Subcutaneous abdominal adipose tissue (tissue), 5 donors: ENCODE results near the gene AKIRIN1.
"Not testable (repeated sequence)": the region's sequence is repeated elsewhere in the genome, so short reads cannot be mapped to it uniquely, and the experiment has no call there.

Experiments used
- H3K27ac ChIP-seq: one replicate; pipeline ENCODE4 v1.7.0; 2013; ENCODE audit warnings: low read depth, mild to moderate bottlenecking, inconsistent platforms, low read length, moderate library complexity
- H3K27me3 ChIP-seq, 5 donors: one replicate each; pipeline ENCODE4 v1.7.0; 2013; ENCODE audit warnings: low read length in 5 of 5, inconsistent platforms in 1 of 5; ENCODE audit not compliant: control insufficient read depth in 5 of 5, insufficient read depth in 4 of 5
- H3K36me3 ChIP-seq, 5 donors: one replicate each; pipeline ENCODE4 v1.7.0; 2013; ENCODE audit warnings: low read length in 5 of 5; ENCODE audit not compliant: control insufficient read depth in 5 of 5, insufficient read depth in 5 of 5
- H3K4me1 ChIP-seq, 5 donors: one replicate each; pipeline ENCODE4 v1.7.0; 2013; ENCODE audit warnings: low read length in 5 of 5, mild to moderate bottlenecking in 3 of 5, moderate library complexity in 1 of 5; ENCODE audit not compliant: control insufficient read depth in 5 of 5, insufficient read depth in 5 of 5
- H3K4me3 ChIP-seq, 5 donors: one replicate each; pipeline ENCODE4 v1.7.0; 2013; ENCODE audit warnings: low read length in 5 of 5, low read depth in 1 of 5
- H3K9ac ChIP-seq, 5 donors: one replicate each; pipeline ENCODE4 v1.7.0; 2013; ENCODE audit warnings: low read length in 5 of 5, mild to moderate bottlenecking in 4 of 5, moderate library complexity in 3 of 5
- H3K9me3 ChIP-seq, 5 donors: one replicate each; pipeline ENCODE4 v1.7.0; 2013; ENCODE audit warnings: low read length in 5 of 5; ENCODE audit not compliant: control insufficient read depth in 5 of 5
- donor health status: healthy.
- donor health status: healthy.
- donor health status: healthy.
- donor health status: healthy.
- donor health status: healthy.

AKIRIN1 gene

GRCh38 chr1:39014956-39015355 is 23.9 kb downstream of the AKIRIN1 start:
- not testable (repeated sequence) for H3K27me3 ChIP-seq, H3K9me3 ChIP-seq, H3K9ac ChIP-seq, H3K27ac ChIP-seq, H3K4me1 ChIP-seq, H3K4me3 ChIP-seq
- peaks cover 0 to 21% (median 11%) of the 10 kb centered on the region in 5 donors for H3K36me3 ChIP-seq

GRCh38 chr1:39016604-39017171 is 25.6 kb downstream of the AKIRIN1 start:
- Histone ChIP-seq H3K36me3 (peaks cover 0 to 13% (median 3%) of the 10 kb centered on the region in 5 donors), H3K27me3 (no peaks in the 10 kb centered on the region), H3K4me1 (no peaks in the 10 kb centered on the region), H3K4me3 (no peak overlapping the region), H3K9ac (no peak overlapping the region), H3K9me3 (no peaks in the 10 kb centered on the region), H3K27ac (no peak overlapping the region)

DNA sequence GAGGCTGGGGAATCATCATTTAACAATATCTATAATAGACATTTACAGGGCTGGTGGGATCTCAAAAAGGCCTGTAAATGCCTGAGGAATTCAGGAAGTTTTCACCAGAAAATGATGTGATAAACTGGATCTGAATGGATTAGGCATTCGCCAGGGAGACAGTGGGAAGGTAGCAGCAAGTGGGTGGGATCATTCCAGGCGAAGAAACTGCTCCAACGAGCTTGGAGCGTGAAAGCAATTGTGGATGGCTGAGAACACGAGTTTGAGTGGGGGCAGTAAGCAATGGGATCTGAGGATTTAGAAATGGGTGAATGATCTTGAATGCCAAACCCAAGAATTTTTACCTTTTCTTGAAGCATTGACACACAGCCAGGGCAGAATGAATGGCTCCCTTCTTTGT is 26.2 kb downstream of the AKIRIN1 start:
- H3K4me1 ChIP-seq: no peaks in the 10 kb centered on the region
- no peaks in the 10 kb centered on the region for H3K27me3 ChIP-seq
- H3K9me3 ChIP-seq: no peaks in the 10 kb centered on the region
- H3K27ac ChIP-seq: no peak overlapping the region
- no peak overlapping the region for H3K9ac ChIP-seq
- H3K36me3 ChIP-seq: peaks cover 0 to 8% (median 0%) of the 10 kb centered on the region in 5 donors
- H3K4me3 ChIP-seq: no peak overlapping the region

DNA sequence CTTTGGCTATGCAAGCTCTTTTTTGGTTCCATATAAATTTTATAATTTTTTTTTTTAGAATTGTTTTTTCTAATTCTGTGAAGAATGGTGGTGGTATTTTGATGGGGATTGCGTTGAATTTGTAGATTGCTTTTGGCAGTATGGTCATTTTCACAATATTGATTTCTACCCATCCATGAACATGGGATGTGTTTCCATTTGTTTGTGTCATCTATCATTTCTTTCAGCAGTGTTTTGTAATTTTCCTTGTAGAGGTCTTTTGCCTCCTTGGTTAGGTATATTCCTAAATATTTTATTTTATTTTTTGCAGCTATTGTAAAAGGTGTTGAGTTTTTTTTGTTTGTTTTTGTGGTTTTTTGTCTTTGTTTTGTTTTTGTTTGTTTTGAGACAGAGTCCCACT is 29.4 kb downstream of the AKIRIN1 start:
- H3K36me3 ChIP-seq, H3K4me1 ChIP-seq, H3K9ac ChIP-seq, H3K4me3 ChIP-seq, H3K27me3 ChIP-seq, H3K9me3 ChIP-seq, H3K27ac ChIP-seq: not testable (repeated sequence)

- no peak overlapping the region for H3K27ac ChIP-seq
- H3K9ac ChIP-seq: no peak overlapping the region
- H3K36me3 ChIP-seq: no peaks in the 10 kb centered on the region
- H3K4me3 ChIP-seq: no peak overlapping the region
- no peaks in the 10 kb centered on the region for H3K9me3 ChIP-seq
- no peaks in the 10 kb centered on the region for H3K27me3 ChIP-seq
- peaks cover 0 to 8% (median 5%) of the 10 kb centered on the region in 5 donors for H3K4me1 ChIP-seq
Observed at GRCh38 chr1:39021426-39021825, 30.4 kb downstream of the AKIRIN1 start.

DNA sequence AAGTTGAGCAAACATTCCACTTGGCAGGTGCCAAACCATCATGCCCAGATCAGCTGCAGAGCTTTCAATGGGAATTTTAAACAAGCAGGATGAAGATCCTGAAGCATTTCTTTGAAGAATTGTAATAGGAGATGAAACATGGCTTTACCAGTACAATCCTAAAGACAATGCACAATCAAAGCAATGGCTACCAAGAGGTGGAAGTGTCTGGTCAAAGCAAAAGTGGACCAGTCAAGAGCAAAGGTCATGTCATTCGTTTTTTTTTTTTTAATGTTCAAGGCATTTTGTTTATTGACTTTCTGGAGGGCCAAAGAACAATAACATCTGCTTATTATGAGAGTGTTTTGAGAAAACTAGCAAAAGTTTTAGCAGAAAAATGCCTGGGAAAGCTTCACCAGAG is 32.1 kb downstream of the AKIRIN1 start:
- H3K9me3 ChIP-seq: no peaks in the 10 kb centered on the region
- H3K27me3 ChIP-seq: no peaks in the 10 kb centered on the region
- H3K36me3 ChIP-seq: no peaks in the 10 kb centered on the region
- H3K27ac ChIP-seq: no peak overlapping the region
- no peak overlapping the region for H3K9ac ChIP-seq
- H3K4me1 ChIP-seq: peaks cover 0 to 16% (median 14%) of the 10 kb centered on the region in 5 donors
- no peak overlapping the region for H3K4me3 ChIP-seq

GRCh38 chr1:39026051-39026865 is 35.2 kb downstream of the AKIRIN1 start, which contains the start of gene NDUFS5:
Gene NDUFS5 (plus strand): TSS chr1:39026350. CDS start chr1:39028725, 2,375 bp downstream.
- H3K27me3 ChIP-seq: no peaks in the 10 kb centered on the region
- H3K9ac ChIP-seq: peak within 1 kb of the TSS; percentile 89 to 99 (median 93)
- peaks cover 0 to 16% (median 14%) of the 10 kb centered on the region in 5 donors for H3K4me1 ChIP-seq
- H3K27ac ChIP-seq: peak within 1 kb of the TSS; percentile 93
- H3K36me3 ChIP-seq: peaks cover 4 to 23% (median 14%) of the 10 kb centered on the region in 5 donors
- peak within 1 kb of the TSS; percentile 88 to 100 (median 98) for H3K4me3 ChIP-seq
- no peaks in the 10 kb centered on the region for H3K9me3 ChIP-seq

GRCh38 chr1:39026866-39027507 is 35.9 kb downstream of the AKIRIN1 start:
- H3K9ac ChIP-seq: peak overlapping the region; percentile 89 to 99 (median 93)
- H3K36me3 ChIP-seq: peaks cover 8 to 30% (median 20%) of the 10 kb centered on the region in 5 donors
- no peaks in the 10 kb centered on the region for H3K27me3 ChIP-seq
- peak overlapping the region; percentile 93 for H3K27ac ChIP-seq
- peaks cover 0 to 16% (median 14%) of the 10 kb centered on the region in 5 donors for H3K4me1 ChIP-seq
- H3K9me3 ChIP-seq: no peaks in the 10 kb centered on the region
- H3K4me3 ChIP-seq: peak overlapping the region; percentile 88 to 100 (median 98)

- peak overlapping the region in 1 of 5 donors; percentile 39 for H3K9ac ChIP-seq
- no peaks in the 10 kb centered on the region for H3K27me3 ChIP-seq
- H3K27ac ChIP-seq: no peak overlapping the region
- H3K9me3 ChIP-seq: no peaks in the 10 kb centered on the region
- peak overlapping the region in 1 of 5 donors; percentile 36 for H3K4me3 ChIP-seq
- peaks cover 0 to 2% (median 0%) of the 10 kb centered on the region in 5 donors for H3K4me1 ChIP-seq
- H3K36me3 ChIP-seq: peaks cover 16 to 71% (median 55%) of the 10 kb centered on the region in 5 donors
Observed at GRCh38 chr1:39034114-39034654, 43.1 kb downstream of the AKIRIN1 start.
